HepG2 (cell line): Measurements from ENCODE around the gene TTC9.

Experiments used
- ONECUT2 ChIP-seq: sonication (generic); formaldehyde crosslinking; IDR thresholded peaks from 2 replicates; pipeline ENCODE4 v1.4.0; 2020; ENCODE audit warnings: missing genetic modification reagents
- SIX1 ChIP-seq: sonication (generic); formaldehyde crosslinking; IDR thresholded peaks from 2 replicates; pipeline ENCODE4 v1.4.0; 2020; ENCODE audit warnings: missing genetic modification reagents, borderline replicate concordance
- ZFP37 ChIP-seq: sonication (generic); formaldehyde crosslinking; IDR thresholded peaks from 2 replicates; pipeline ENCODE4 v1.4.0; 2020; ENCODE audit warnings: missing genetic modification reagents, borderline replicate concordance

- TF ChIP-seq ONECUT2 (no peak), SIX1 (CRISPR knock-in tag) (no peak), ZFP37 (CRISPR knock-in tag) (no peak)
Measured at GRCh38 chr14:70658899-70659298, 17.2 kb downstream of the TTC9 start.
